GM12878 (cell line): Measurements from ENCODE around the gene LHFPL3. TPM values are rescaled to one million over a fixed set of nuclear protein-coding genes. Genes with fewer than 3 reads are reported as not detected.
"Not testable (repeated sequence)": the region's sequence is repeated elsewhere in the genome, so short reads cannot be mapped to it uniquely, and the experiment has no call there.

Experiments used
- ATAC-seq: fragments of 200-7000 bp; cut with Tn5 transposase; 3 replicates; pipeline ENCODE4 v1.9.1; 2020; ENCODE audit warnings: mild to moderate bottlenecking, moderate library complexity
- BruUV-seq: library from RNA; stranded (reverse); fragments of 400-500 nt; replicated peaks from 2 replicates; lab custom pipeline; 2021; lab: Mats Ljungman, UMichigan
- CTCF ChIA-PET: fragments of 300-600 bp; sonication (Branson Sonifier 250); formaldehyde crosslinking; extraction: SDS; loops from one replicate; lab custom pipeline; 2021; ENCODE audit warnings: inconsistent platforms; lab: Yijun Ruan, JAX
- POLR2A ChIA-PET: fragments of 350-600 bp; formaldehyde crosslinking; extraction: SDS; loops from one replicate; lab custom pipeline; 2021; ENCODE audit warnings: inconsistent platforms; lab: Charles Lee
- RAD21 ChIA-PET: fragments of 300-600 bp; sonication (Branson Sonifier 250); formaldehyde crosslinking; loops from one replicate; lab custom pipeline; 2023; ENCODE audit warnings: antibody characterized with exemption; ENCODE audit not compliant: unreplicated experiment; lab: Charles Lee
- SMC1A ChIA-PET: fragments of 300-600 bp; sonication (Branson Sonifier 250); formaldehyde crosslinking; loops from one replicate; lab custom pipeline; 2023; ENCODE audit not compliant: unreplicated experiment, uncharacterized antibody; lab: Charles Lee
- DNase-seq: peaks from one replicate; pipeline ENCODE4 v3.0.0-alpha.2; 2011; ENCODE audit warnings: low read depth, low spot score
- FAIRE-seq: peaks from 3 replicates; lab custom pipeline; 2011; peaks lifted over from hg19 to GRCh38; lab: Jason Lieb, UNC
- H2AFZ ChIP-seq: 2 replicates; pipeline ENCODE4 v1.6.0; 2011; ENCODE audit warnings: low read depth, low read length, control low read depth; ENCODE audit not compliant: control insufficient read depth
- H3K27ac ChIP-seq: 2 replicates; pipeline ENCODE4 v1.5.1; 2011; ENCODE audit warnings: control low read depth; ENCODE audit not compliant: control insufficient read depth, insufficient read depth
- H3K27me3 ChIP-seq, 2 experiments: replicated peaks in 1 of 2; 2 replicates each; pipeline versions ENCODE4 v1.6.0 to v1.6.1; 2011; ENCODE audit warnings: low read length in 1 of 2; ENCODE audit not compliant: control insufficient read depth in 2 of 2, insufficient read depth in 2 of 2
- H3K36me3 ChIP-seq, 2 experiments: 2 replicates each; pipeline ENCODE4 v1.5.1; 2011; ENCODE audit warnings: low read length in 1 of 2; ENCODE audit not compliant: control insufficient read depth in 2 of 2, insufficient read depth in 2 of 2
- H3K4me1 ChIP-seq: 2 replicates; pipeline ENCODE4 v1.6.1; 2011; ENCODE audit warnings: mild to moderate bottlenecking, low read length, moderate library complexity, mixed read lengths; ENCODE audit not compliant: control insufficient read depth, insufficient read depth
- H3K4me2 ChIP-seq: 2 replicates; pipeline ENCODE4 v1.6.0; 2011; ENCODE audit warnings: control low read depth; ENCODE audit not compliant: control insufficient read depth, insufficient read depth
- H3K4me3 ChIP-seq: fragments of 200-600 bp; sonication (generic); 2 replicates; pipeline ENCODE4 v1.5.1; 2016
- H3K79me2 ChIP-seq: 2 replicates; pipeline ENCODE4 v1.6.0; 2011; ENCODE audit warnings: low read length; ENCODE audit not compliant: control insufficient read depth, insufficient read depth
- H3K9ac ChIP-seq: 2 replicates; pipeline ENCODE4 v1.8.0; 2011; ENCODE audit warnings: low read length, control low read depth, mixed read lengths; ENCODE audit not compliant: control insufficient read depth, insufficient read depth
- H3K9me3 ChIP-seq: replicated peaks from 3 replicates; pipeline ENCODE4 v1.5.1; 2011; ENCODE audit warnings: mild to moderate bottlenecking, low read length; ENCODE audit not compliant: control insufficient read depth, insufficient read depth
- H4K20me1 ChIP-seq: 2 replicates; pipeline ENCODE4 v1.6.0; 2011; ENCODE audit not compliant: control insufficient read depth, insufficient read depth
- CHD2 ChIP-seq: IDR thresholded peaks from 2 replicates; pipeline ENCODE4 v1.6.1; 2011; ENCODE audit warnings: low read depth, low read length, improper control_type of control experiment, borderline replicate concordance
- DPF2 ChIP-seq: fragments of 450-650 bp; IDR thresholded peaks from 2 replicates; pipeline ENCODE4 v1.6.1; 2017; ENCODE audit warnings: mild to moderate bottlenecking
- HDAC6 ChIP-seq: fragments of 200-600 bp; sonication (generic); IDR thresholded peaks from one replicate; pipeline ENCODE4 v1.8.0; 2017; ENCODE audit warnings: antibody characterized with exemption; ENCODE audit not compliant: unreplicated experiment
- HDGF ChIP-seq: fragments of 450-650 bp; IDR thresholded peaks from 2 replicates; pipeline ENCODE4 v1.6.1; 2016; ENCODE audit warnings: antibody characterized with exemption
- IKZF2 ChIP-seq, 2 experiments: fragments of 450-650 bp; IDR thresholded peaks; 2 replicates each; pipeline ENCODE4 v1.6.1; 2017; ENCODE audit warnings: mild to moderate bottlenecking in 2 of 2, moderate library complexity in 2 of 2
- MTA3 ChIP-seq: IDR thresholded peaks from 2 replicates; pipeline ENCODE4 v1.6.1; 2012; ENCODE audit warnings: low read length, inconsistent platforms, borderline replicate concordance
- NBN ChIP-seq: fragments of 450-650 bp; IDR thresholded peaks from 2 replicates; pipeline ENCODE4 v1.6.1; 2016
- NFYB ChIP-seq: IDR thresholded peaks from 2 replicates; pipeline ENCODE4 v1.6.1; 2011; ENCODE audit warnings: low read depth, mild to moderate bottlenecking, low read length, improper control_type of control experiment, moderate library complexity; ENCODE audit not compliant: insufficient read depth
- NR2C1 ChIP-seq: fragments of 450-650 bp; IDR thresholded peaks from 2 replicates; pipeline ENCODE4 v1.6.1; 2017; ENCODE audit warnings: antibody characterized with exemption, mild to moderate bottlenecking, moderate library complexity
- RAD21 ChIP-seq: IDR thresholded peaks from 2 replicates; pipeline ENCODE4 v1.6.1; 2011; ENCODE audit warnings: mild to moderate bottlenecking, low read depth, low read length, moderate library complexity; ENCODE audit not compliant: insufficient read depth
- RAD51 ChIP-seq: fragments of 450-650 bp; IDR thresholded peaks from 2 replicates; pipeline ENCODE4 v1.6.1; 2016; ENCODE audit warnings: moderate library complexity, mild to moderate bottlenecking, inconsistent platforms
- RBBP5 ChIP-seq: fragments of 200-600 bp; sonication (generic); conservative IDR thresholded peaks from 2 replicates; pipeline ENCODE4 v1.6.1; 2016
- RELA ChIP-seq: fragments of 450-650 bp; IDR thresholded peaks from 2 replicates; pipeline ENCODE4 v1.8.0; 2014; ENCODE audit warnings: borderline replicate concordance; ENCODE audit not compliant: partially characterized antibody
- SPI1 ChIP-seq: IDR thresholded peaks from 2 replicates; pipeline ENCODE4 v1.6.1; 2011; ENCODE audit warnings: low read depth, mild to moderate bottlenecking, low read length, moderate library complexity, borderline replicate concordance; ENCODE audit not compliant: insufficient read depth
- SREBF2 ChIP-seq: IDR thresholded peaks from 2 replicates; pipeline ENCODE4 v1.6.1; 2012; ENCODE audit warnings: mild to moderate bottlenecking, low read length
- TBL1XR1 ChIP-seq: IDR thresholded peaks from 2 replicates; pipeline ENCODE4 v1.6.1; 2012; ENCODE audit warnings: low read depth, low read length, improper control_type of control experiment
- YY1 ChIP-seq: IDR thresholded peaks from 2 replicates; pipeline ENCODE4 v1.6.1; 2011; ENCODE audit warnings: low read depth, mild to moderate bottlenecking, low read length
- WGBS: methylation state at CpG from one replicate; pipeline ENCODE4 v1.1.6; 2016; ENCODE audit warnings: low lambda C conversion rate; ENCODE audit not compliant: insufficient replicate concordance, insufficient coverage; ENCODE audit errors: missing lambda C conversion rate; 5-methylcytosine and 5-hydroxymethylcytosine counted together
- in situ Hi-C: fragments of 300-500 bp; cut with MboI; formaldehyde crosslinking; loops from 9 replicates; pipeline ENCODE4 v1.14.3; 2018; ENCODE audit warnings: mixed read lengths
- intact Hi-C: fragments of 100-400 bp; cut with micrococcal nuclease; formaldehyde crosslinking; loops from one replicate; pipeline ENCODE4 v1.14.2; 2022; ENCODE audit not compliant: unreplicated experiment
- polyA plus RNA-seq, 11 experiments: library from polyadenylated mRNA; depleted of rRNA in 4 of 11; unstranded in 6 of 11; stranded (reverse) in 5 of 11; fragments of >200 nt; fragmentation: Nextera tagmentation in 4 of 11; fragmentation: Illumina TruSeq in 1 of 11; extraction: Ambion mirVana in 4 of 11; extraction: Trizol in 1 of 11; gene quantifications; 1 replicate in 1 of 11; 2 replicates in 10 of 11; pipeline versions ENCODE4 v1.2.1 to v1.2.3, GENCODE V29; 2011 to 2016; ENCODE audit warnings: inconsistent platforms in 2 of 11, missing spikeins in 2 of 11, low read depth in 1 of 11
- total RNA-seq, 4 experiments: library from RNA; depleted of rRNA in 3 of 4; stranded (reverse); fragments of >200 nt in 3 of 4; fragmentation: Illumina TruSeq in 1 of 4; extraction: Trizol in 1 of 4; gene quantifications; 2 replicates each; pipeline versions ENCODE4 v1.2.1 to v1.2.3, GENCODE V29; 2013 to 2021
- TF ChIP-seq, protein P1 (sequence below): IDR thresholded peaks from 2 replicates; pipeline ENCODE4 v1.6.1; 2011; ENCODE audit warnings: mild to moderate bottlenecking, low read depth, low read length, moderate library complexity; ENCODE audit not compliant: insufficient replicate concordance
- TF ChIP-seq, protein P2 (sequence below): IDR thresholded peaks from 2 replicates; pipeline ENCODE4 v1.6.1; 2011; ENCODE audit warnings: low read depth, low read length, improper control_type of control experiment, borderline replicate concordance

The LHFPL3 gene
- total and polyA plus RNA-seq, 10 of the 15 experiments (the other 5 are each of a cell fraction or from before 2014, with no cell fraction given): 0.09 TPM; not detected in 9

DNA sequence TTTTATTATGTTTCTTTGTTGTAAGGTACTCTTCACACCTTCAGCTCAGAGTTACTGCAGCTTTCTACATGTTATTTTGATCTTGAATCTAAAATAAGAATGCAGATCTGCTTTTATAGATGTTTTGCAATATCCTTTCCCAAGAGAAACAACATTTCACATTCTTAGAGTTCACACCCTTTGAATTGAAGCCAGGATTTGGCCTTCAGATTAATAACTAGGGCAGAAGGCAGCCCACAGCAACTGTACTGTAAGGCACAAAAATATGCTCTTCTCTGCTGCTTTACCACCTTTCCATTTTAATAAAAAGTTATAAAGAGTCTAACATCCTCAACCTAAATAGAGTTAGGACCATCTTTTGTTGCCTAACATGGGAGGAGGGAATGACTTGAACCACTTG, 224.7 kb downstream of the LHFPL3 start:
- no peak overlapping the region for H3K9ac ChIP-seq
- no peak for DNase-seq
- no peaks in the 10 kb centered on the region for H3K27me3 ChIP-seq
- H3K36me3 ChIP-seq: no peaks in the 10 kb centered on the region
- H4K20me1 ChIP-seq: no peaks in the 10 kb centered on the region
- TF ChIP-seq, protein P1, sequence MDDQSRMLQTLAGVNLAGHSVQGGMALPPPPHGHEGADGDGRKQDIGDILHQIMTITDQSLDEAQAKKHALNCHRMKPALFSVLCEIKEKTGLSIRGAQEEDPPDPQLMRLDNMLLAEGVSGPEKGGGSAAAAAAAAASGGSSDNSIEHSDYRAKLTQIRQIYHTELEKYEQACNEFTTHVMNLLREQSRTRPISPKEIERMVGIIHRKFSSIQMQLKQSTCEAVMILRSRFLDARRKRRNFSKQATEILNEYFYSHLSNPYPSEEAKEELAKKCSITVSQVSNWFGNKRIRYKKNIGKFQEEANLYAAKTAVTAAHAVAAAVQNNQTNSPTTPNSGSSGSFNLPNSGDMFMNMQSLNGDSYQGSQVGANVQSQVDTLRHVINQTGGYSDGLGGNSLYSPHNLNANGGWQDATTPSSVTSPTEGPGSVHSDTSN: no peak
- TF ChIP-seq NBN (no peak), NR2C1 (no peak), SREBF2 (no peak), TBL1XR1 (no peak), RBBP5 (no peak), SPI1 (no peak), RAD51 (no peak), IKZF2 (IDR thresholded peaks at IDR 0.05) (no peak), MTA3 (no peak), DPF2 (no peak), CHD2 (no peak), HDGF (no peak), RAD21 (no peak), HDAC6 (no peak), NFYB (no peak), YY1 (no peak), RELA (no peak)
- TF ChIP-seq, protein P2, sequence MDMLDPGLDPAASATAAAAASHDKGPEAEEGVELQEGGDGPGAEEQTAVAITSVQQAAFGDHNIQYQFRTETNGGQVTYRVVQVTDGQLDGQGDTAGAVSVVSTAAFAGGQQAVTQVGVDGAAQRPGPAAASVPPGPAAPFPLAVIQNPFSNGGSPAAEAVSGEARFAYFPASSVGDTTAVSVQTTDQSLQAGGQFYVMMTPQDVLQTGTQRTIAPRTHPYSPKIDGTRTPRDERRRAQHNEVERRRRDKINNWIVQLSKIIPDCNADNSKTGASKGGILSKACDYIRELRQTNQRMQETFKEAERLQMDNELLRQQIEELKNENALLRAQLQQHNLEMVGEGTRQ: no peak
- in situ Hi-C loops: no loop called here
- CTCF ChIA-PET: no interaction called here
- no peak overlapping the region for H3K4me2 ChIP-seq
- RAD21 ChIA-PET: no interaction called here
- H2AFZ ChIP-seq: no peak overlapping the region
- no peak for ATAC-seq
- POLR2A ChIA-PET: no interaction called here
- H3K79me2 ChIP-seq: no peaks in the 10 kb centered on the region
- no peak overlapping the region for H3K4me3 ChIP-seq
- no peaks in the 10 kb centered on the region for H3K9me3 ChIP-seq
- intact Hi-C loops: no loop called here
- FAIRE-seq: no peak
- H3K27ac ChIP-seq: no peak overlapping the region
- BruUV-seq: no TSS peak
- SMC1A ChIA-PET: no interaction called here
- no peaks in the 10 kb centered on the region for H3K4me1 ChIP-seq

DNA sequence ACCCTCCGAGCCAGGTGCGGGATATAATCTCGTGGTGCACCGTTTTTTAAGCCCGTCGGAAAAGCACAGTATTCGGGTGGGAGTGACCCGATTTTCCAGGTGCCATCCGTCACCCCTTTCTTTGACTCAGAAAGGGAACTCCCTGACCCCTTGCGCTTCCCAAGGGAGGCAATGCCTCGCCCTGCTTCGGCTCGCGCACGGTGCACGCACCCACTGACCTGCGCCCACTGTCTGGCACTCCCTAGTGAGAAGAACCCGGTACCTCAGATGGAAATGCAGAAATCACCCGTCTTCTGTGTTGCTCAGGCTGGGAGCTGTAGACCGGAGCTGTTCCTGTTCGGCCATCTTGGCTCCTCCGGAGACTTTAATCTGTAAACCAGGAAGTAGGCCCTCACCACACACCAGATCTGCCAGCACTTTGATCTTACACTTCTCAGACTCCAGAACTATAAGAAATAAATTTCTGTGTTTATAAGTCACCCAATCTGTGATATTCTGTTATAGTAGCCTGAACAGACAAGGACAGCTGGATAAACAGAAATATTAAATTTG, 235.0 kb downstream of the LHFPL3 start:
- in situ Hi-C loops, H3K4me2 ChIP-seq, intact Hi-C loops, CTCF ChIA-PET, H3K79me2 ChIP-seq, RAD21 ChIA-PET, H2AFZ ChIP-seq, BruUV-seq, ATAC-seq, H3K27me3 ChIP-seq, H4K20me1 ChIP-seq, DNase-seq, H3K4me3 ChIP-seq, H3K9ac ChIP-seq, POLR2A ChIA-PET, H3K9me3 ChIP-seq, H3K36me3 ChIP-seq, H3K27ac ChIP-seq, H3K4me1 ChIP-seq, SMC1A ChIA-PET: not testable (repeated sequence)
- FAIRE-seq: peak; percentile 47
- 61% methylated on average over 21 of the region's 22 CpGs for WGBS
